NT2/D1 (cell line): Measurements from ENCODE around the gene NLRP6.

ENCODE experiments used
- SUZ12 ChIP-seq: IDR thresholded peaks from 2 replicates; pipeline ENCODE4 v1.6.1; 2011; ENCODE audit not compliant: insufficient read length, insufficient read depth; ENCODE audit errors: extremely low read depth
- YY1 ChIP-seq: IDR thresholded peaks from 2 replicates; pipeline ENCODE4 v1.6.1; 2011; ENCODE audit not compliant: insufficient read length, insufficient read depth
- ZNF274 ChIP-seq: IDR thresholded peaks from 2 replicates; pipeline ENCODE4 v1.6.1; 2011; ENCODE audit warnings: mild to moderate bottlenecking, low read depth, low read length

DNA sequence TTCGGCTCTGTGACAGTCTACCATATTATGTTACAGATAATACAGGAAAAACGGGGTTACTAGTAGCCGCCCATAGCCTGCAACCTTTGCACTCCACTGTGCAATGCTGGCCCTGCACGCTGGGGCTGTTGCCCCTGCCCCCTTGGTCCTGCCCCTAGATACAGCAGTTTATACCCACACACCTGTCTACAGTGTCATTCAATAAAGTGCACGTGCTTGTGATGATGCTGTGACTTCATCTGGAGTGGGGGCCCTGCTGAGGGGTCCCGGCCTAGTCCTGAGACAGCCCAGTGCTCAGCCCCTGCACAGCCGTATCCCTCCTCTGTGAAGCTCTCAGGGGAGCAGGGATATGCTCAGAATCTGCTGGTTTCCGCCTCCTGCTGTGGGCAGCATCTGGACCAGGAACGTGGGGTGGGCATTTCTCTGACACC lies 36.9 kb downstream of the NLRP6 start:
- no peak for TF ChIP-seq SUZ12
- no peak for TF ChIP-seq ZNF274
- no peak for TF ChIP-seq YY1
